Forelimb muscle (tissue), 1 donor: Measurements from ENCODE around the gene EPG5. TPM values are rescaled to one million over a fixed set of nuclear protein-coding genes. Genes with fewer than 3 reads are reported as not detected.
A peak's percentile ranks its signal among the peaks of the same experiment; 100 is the strongest.
"Not testable (repeated sequence)": the region's sequence is repeated elsewhere in the genome, so short reads cannot be mapped to it uniquely, and the experiment has no call there.

Experiments
- DNase-seq: peaks from one replicate; pipeline ENCODE4 v3.0.0-alpha.2; 2013; ENCODE audit warnings: low read depth
- polyA plus RNA-seq: library from polyadenylated mRNA; unstranded; fragments of 120-200 nt; gene quantifications from one replicate; pipeline ENCODE4 v1.2.1, GENCODE V29; 2013; ENCODE audit not compliant: insufficient read length

The EPG5 gene, protein sequence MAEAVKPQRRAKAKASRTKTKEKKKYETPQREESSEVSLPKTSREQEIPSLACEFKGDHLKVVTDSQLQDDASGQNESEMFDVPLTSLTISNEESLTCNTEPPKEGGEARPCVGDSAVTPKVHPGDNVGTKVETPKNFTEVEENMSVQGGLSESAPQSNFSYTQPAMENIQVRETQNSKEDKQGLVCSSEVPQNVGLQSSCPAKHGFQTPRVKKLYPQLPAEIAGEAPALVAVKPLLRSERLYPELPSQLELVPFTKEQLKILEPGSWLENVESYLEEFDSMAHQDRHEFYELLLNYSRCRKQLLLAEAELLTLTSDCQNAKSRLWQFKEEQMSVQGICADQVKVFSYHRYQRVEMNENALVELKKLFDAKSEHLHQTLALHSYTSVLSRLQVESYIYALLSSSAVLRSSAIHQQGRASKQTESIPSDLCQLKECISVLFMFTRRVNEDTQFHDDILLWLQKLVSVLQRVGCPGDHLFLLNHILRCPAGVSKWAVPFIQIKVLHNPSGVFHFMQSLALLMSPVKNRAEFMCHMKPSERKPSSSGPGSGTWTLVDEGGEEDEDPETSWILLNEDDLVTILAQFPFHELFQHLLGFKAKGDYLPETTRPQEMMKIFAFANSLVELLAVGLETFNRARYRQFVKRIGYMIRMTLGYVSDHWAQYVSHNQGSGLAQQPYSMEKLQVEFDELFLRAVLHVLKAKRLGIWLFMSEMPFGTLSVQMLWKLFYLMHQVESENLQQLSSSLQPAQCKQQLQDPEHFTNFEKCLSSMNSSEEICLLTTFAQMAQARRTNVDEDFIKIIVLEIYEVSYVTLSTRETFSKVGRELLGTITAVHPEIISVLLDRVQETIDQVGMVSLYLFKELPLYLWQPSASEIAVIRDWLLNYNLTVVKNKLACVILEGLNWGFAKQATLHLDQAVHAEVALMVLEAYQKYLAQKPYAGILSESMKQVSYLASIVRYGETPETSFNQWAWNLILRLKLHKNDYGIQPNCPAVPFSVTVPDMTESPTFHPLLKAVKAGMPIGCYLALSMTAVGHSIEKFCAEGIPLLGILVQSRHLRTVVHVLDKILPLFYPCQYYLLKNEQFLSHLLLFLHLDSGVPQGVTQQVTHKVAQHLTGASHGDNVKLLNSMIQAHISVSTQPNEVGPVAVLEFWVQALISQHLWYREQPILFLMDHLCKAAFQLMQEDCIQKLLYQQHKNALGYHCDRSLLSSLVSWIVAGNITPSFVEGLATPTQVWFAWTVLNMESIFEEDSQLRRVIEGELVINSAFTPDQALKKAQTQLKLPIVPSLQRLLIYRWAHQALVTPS (N-terminal part only)
- 12.8 TPM for polyA plus RNA-seq

DNA sequence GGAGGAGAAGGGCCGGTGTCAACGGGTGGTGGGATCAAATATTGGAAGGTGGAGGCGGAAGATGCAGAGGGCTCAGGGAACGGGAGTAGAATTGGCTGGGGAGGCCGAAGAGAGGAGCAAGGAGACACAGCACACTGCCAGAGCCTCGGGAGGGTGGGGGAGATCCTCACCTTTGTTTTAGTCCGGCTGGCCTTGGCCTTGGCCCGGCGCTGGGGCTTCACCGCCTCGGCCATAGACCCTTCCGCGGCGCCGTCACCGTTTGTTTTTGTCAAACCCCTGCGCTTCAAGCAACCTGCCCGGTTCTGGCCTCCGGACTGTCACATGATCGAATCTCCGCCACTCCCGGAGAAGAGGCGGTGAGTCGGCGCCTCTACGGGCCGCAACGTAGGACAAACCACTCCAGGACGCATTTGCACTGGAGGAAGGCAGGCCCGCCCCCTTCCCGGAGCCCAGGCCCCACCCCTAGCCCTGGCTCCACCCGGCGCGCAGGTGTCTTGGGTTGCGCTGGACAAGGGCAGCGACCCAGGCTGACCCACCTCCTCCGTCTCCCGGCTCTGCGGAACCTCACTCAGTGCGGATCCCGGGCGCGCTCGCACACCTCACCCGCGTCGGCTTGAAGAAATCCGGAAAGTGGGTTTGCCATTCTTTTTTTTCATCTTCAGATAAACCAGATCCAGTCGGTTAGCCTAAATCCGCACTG, at the start of gene EPG5:
Gene EPG5 (minus strand): TSS at position 323 of the 700 bp plus-strand sequence. CDS start 90 bp downstream, at position 233.
- DNase-seq: peak; percentile 88

DNA sequence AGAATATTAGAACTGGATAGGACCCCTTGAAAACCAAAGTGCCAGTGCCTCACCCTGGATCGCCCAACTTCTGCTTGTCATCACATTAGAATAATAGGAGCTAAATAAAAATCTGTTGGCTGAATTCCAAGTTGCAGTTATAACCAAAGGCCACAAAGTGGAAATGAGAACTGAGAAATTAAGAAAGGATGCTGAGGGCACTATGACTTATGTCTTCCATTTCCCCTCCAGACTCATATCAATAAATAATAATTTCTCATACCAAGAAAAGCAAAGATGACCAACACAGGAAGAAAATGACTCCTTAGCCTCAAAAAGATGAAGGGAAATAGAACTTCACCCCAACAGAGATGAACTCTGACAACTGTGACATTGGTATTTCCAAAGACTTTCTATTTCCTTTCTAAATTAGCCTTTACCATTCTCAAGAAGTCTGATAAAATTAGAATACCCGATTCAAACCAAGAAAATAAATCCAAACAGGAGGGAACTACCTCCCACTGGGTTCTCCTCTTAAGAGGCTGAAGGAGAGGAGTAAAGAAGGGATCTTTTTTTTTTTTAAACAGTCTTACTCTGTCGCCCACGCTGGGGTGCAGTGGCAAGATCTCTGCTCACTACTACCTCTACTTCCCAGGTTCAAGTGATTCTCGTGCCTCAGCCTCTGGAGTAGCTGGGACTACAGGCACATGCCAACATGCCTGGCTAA, 46.5 kb upstream of the EPG5 start:
- DNase-seq: no peak

DNA sequence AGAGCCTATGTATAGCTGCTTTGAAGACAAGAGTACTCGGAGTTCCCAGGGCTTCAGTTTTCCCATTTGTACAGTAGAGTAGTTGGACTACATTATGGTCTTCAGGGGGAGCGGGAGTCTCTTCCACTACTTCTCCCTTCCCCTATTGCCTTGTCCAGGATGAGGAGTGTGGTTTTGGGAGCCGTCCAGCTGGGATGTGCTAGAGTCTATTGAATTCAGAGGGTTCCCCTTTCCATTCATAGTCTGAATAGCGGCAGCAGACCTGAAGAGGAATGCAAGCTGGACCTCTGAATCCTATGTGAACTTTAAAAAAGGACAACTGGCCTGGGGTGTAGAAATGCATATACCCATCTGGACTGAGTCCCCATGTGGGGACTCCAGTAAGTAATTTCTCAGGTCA, 43.5 kb upstream of the EPG5 start:
- DNase-seq: no peak

DNA sequence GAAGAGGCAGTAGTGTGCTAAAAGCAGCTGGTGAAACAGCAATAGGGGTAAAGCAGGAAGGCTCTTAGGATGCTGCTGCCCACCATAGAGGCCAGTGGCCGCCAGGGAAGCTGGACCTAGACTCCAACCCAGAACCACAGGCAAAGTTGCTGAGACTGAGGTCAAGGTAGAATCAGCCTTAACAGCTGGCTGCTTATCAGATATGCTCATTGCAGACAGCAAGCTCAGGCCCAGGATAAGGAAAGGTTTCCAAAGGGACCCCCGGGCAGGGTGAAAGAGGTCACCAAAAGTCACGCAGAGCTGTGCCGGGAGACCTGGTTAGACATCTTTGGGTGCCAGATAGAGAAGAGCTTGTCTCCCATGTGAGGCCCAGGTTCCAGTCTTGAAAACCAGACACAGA, 42.9 kb upstream of the EPG5 start:
- DNase-seq: no peak

- no peak for DNase-seq
These were observed 42.2 kb upstream of the EPG5 start for GRCh38 chr18:46009125-46009840.

DNA sequence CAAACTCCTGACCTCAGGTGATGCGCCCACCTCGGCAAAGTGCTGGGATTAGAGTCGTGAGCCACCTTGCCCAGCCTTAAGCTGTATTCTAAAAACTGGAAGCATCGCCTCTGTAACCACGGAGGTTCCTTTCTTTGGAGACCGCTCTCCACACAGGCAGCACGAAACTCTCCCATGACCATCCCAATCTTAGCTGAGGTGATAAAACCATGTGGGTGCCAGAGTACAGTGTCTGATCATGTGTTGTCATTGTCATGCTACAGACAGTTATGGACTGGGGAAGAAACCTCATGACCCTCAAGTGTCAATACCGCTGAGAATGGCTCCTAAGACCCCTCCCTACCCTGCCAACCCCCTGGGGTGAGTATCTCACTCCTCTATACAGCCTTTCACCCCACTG, 41.4 kb upstream of the EPG5 start:
- DNase-seq: no peak

DNA sequence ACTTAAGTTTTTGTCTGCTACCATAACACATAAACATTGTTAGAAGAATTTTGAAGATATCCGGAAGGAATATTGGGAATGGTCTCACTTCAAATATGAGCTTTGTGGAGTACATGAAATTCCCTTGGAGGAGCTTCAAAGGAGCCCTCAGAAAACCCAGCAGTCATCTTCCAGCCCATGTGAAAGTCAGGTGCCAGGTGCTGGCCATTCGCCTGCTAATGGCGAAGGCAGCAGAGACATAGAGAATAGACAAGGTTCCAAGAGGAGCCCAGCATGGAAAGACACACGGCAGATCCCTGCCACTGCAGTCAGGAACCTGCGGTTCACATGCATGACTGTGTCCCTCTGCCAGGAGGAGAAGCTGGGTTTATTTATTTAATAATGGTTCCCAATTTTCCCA, 40.0 kb upstream of the EPG5 start:
- no peak for DNase-seq

- DNase-seq: no peak
These were observed 35.8 kb upstream of the EPG5 start for GRCh38 chr18:46002934-46003333.

DNA sequence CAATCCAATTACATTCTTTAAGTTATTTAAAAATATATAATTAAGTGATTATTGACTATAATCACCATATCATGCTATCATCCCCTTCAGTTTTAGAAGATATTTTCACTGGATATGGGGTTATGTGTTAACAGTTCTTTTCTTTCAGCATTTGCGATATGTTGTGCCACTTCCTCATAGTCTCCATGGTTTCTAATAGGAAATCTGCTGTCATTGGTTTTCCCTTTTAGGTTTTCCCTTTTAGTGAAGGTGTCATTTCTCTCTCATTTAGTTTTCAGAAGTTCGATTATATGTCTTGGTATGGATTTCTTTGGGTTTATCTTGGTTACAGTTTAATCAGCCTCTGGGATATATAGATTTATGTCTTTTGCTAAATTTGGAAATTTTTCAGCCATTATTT, 34.8 kb upstream of the EPG5 start:
- no peak for DNase-seq

DNA sequence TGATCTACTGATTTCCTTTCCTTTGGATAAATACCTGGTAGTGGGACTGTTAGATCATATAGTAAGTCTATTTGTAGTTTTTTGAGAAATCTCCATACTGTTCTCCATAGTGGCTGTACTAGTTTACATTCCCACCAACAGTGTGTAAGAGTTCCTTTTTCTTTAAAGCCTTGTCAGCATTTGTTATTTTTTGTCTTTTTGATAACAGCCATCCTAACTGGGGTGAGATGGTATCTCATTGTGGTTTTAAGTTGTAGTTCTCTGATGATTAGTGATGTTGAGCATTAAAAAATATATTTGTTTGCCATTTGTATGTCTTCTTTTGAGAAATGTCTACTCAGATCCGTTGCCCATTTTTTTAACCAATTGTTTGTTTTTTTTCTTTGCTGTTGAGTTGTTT, 33.9 kb upstream of the EPG5 start:
- DNase-seq: no peak

GRCh38 chr18:45999536-45999935, 32.4 kb upstream of the EPG5 start:
- DNase-seq: no peak

DNA sequence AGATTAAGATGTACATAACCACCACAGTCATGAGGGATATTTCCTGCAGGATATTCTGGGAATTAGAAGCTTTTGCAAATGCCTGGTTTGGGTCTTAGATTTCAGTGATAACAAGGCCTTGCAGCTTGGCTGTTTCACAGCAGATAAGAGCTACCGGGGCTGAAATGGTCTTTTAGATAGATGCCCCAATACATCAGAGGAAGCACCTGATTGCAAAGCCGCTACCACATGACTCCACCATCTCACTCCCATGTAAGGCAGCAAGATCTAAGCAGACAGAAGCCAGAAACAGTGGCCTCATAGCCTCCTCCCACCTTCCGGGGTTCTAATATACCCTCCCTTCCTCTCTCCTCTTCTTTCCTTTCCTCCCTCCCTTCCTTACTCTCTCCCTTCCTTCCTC, 31.1 kb upstream of the EPG5 start:
- no peak for DNase-seq

DNA sequence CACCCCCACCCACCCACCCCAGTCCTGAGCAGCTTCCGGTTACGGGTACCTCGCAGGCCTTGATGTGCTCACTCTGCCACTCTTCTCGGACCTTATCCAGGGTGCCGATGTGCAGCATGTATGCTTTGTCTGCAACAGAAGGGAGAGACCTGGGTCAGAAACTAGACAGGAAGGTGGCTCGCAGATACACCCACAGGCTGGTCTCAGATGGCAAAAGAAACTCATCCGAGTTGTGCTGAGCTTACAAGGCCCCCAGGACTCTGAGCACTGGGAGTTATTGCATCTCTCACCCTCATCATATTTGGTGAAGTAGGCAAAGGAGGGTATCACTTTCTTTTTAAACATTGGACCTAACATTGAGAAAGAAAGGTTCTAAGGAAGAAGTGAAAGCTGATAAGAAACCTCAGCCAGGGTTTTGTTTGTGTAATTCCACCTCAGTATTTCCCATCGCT, 30.6 kb upstream of the EPG5 start:
- DNase-seq: no peak

- no peak for DNase-seq
These were observed 28.3 kb upstream of the EPG5 start for GRCh38 chr18:45995461-45995860.

GRCh38 chr18:45993438-45993837, 26.3 kb upstream of the EPG5 start:
- no peak for DNase-seq

- not testable (repeated sequence) for DNase-seq
These were observed 25.4 kb upstream of the EPG5 start for GRCh38 chr18:45992527-45992926.

GRCh38 chr18:45991788-45992187, 24.7 kb upstream of the EPG5 start:
- DNase-seq: no peak

DNA sequence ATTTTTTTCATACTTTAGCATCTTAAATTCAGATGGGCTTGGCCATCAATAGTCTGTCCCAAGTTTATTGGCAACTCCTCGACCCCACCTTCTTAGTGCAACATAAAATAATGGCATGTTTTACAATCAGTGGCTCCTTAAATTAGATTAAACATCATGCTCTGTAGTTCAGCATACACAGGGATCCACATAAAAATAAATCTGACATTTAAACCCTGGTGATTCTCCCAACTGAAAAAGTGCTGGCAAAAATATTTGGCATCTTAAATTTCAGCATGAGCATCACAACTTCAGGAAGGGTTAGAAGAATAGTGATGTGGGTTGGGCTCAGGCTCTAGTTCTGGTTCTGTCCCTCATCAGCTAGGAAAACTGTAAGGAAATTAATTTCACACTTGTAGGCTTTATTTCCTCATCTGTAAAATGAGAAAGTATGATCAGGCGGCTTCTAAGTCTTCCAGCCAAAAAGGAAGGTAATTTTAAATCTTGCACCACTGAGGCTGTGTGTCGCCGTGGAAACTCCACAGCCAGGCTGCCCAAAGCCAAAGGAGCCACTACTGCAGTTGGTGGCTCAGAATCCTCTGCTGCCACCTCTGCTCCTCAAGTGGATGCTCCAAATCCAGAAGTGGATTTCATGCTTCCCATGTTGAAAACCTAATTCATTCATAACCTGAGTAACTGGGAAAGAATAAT, 17.6 kb upstream of the EPG5 start:
- DNase-seq: no peak

GRCh38 chr18:45981821-45982220, 14.7 kb upstream of the EPG5 start:
- DNase-seq: no peak
